ENCODE results near the gene QSER1.
"Not testable (repeated sequence)": the region's sequence is repeated elsewhere in the genome, so short reads cannot be mapped to it uniquely, and the experiment has no call there.

Gene QSER1

GRCh38 chr11:32968541-32968940 lies 75.9 kb downstream of the QSER1 start:
- no peak for DNase-seq (ENCODE audit: low read depth)
- no peak for TF ChIP-seq CTCF (IDR thresholded peaks at IDR 0.05; ENCODE audit: low read depth, low read length, missing control alignments)
- no peak overlapping the region for H3K4me3 ChIP-seq (ENCODE audit: low read depth, low read length)

- not testable (repeated sequence) for DNase-seq (ENCODE audit: low read depth); H3K4me3 ChIP-seq (ENCODE audit: low read depth, low read length)
These were observed 79.6 kb downstream of the QSER1 start for GRCh38 chr11:32972233-32972632.

GRCh38 chr11:32972781-32973180 lies 80.2 kb downstream of the QSER1 start:
- no peak overlapping the region for H3K4me3 ChIP-seq (ENCODE audit: low read depth, low read length)
- DNase-seq (ENCODE audit: low read depth) = no peak
- TF ChIP-seq CTCF (IDR thresholded peaks at IDR 0.05; ENCODE audit: low read depth, low read length, missing control alignments) = no peak

- H3K4me3 ChIP-seq (ENCODE audit: low read depth, low read length) = no peak overlapping the region
- DNase-seq (ENCODE audit: low read depth) = no peak
- no peak for TF ChIP-seq CTCF (IDR thresholded peaks at IDR 0.05; ENCODE audit: low read depth, low read length, missing control alignments)
These were observed 90.0 kb downstream of the QSER1 start for GRCh38 chr11:32982626-32983025.

GRCh38 chr11:32983506-32983905 lies 90.9 kb downstream of the QSER1 start:
- H3K4me3 ChIP-seq (ENCODE audit: low read depth, low read length) = no peak overlapping the region
- no peak for TF ChIP-seq CTCF (IDR thresholded peaks at IDR 0.05; ENCODE audit: low read depth, low read length, missing control alignments)
- no peak for DNase-seq (ENCODE audit: low read depth)

- DNase-seq (ENCODE audit: low read depth) = no peak
- TF ChIP-seq CTCF (IDR thresholded peaks at IDR 0.05; ENCODE audit: low read depth, low read length, missing control alignments) = no peak
- no peak overlapping the region for H3K4me3 ChIP-seq (ENCODE audit: low read depth, low read length)
These were observed 93.0 kb downstream of the QSER1 start for GRCh38 chr11:32985600-32985999.

GRCh38 chr11:32987851-32988250 lies 95.2 kb downstream of the QSER1 start:
- H3K4me3 ChIP-seq (ENCODE audit: low read depth, low read length) = no peak overlapping the region
- no peak for DNase-seq (ENCODE audit: low read depth)
- TF ChIP-seq CTCF (IDR thresholded peaks at IDR 0.05; ENCODE audit: low read depth, low read length, missing control alignments) = no peak

- no peak for TF ChIP-seq CTCF (IDR thresholded peaks at IDR 0.05; ENCODE audit: low read depth, low read length, missing control alignments)
- no peak overlapping the region for H3K4me3 ChIP-seq (ENCODE audit: low read depth, low read length)
- no peak for DNase-seq (ENCODE audit: low read depth)
These were observed 97.9 kb downstream of the QSER1 start for GRCh38 chr11:32990481-32990880.
